ENCODE results near the gene DYNC1H1.

Gene DYNC1H1

GRCh38 chr14:101964297-101965180 lies at the start of gene DYNC1H1:
DYNC1H1 (plus strand) TSS chr14:101964573; CDS start chr14:101964692, 119 bp downstream.
- TF ChIP-seq CTCF (conservative IDR thresholded peaks at IDR 0.05; ENCODE audit: control insufficient read depth, insufficient read depth, low read depth, low read length), result no peak
- peak; percentile 96 for DNase-seq (ENCODE audit: low read depth)
- H3K4me3 ChIP-seq (ENCODE audit: control insufficient read depth, low read depth, low read length), result peak within 1 kb of the TSS; percentile 95

- no peak overlapping the region for H3K4me3 ChIP-seq (ENCODE audit: control insufficient read depth, low read depth, low read length)
- no peak for DNase-seq (ENCODE audit: low read depth)
- no peak for TF ChIP-seq CTCF (conservative IDR thresholded peaks at IDR 0.05; ENCODE audit: control insufficient read depth, insufficient read depth, low read depth, low read length)
Measured at GRCh38 chr14:101915871-101916815, 48.2 kb upstream of the DYNC1H1 start.

- TF ChIP-seq CTCF (conservative IDR thresholded peaks at IDR 0.05; ENCODE audit: control insufficient read depth, insufficient read depth, low read depth, low read length), result no peak
- DNase-seq (ENCODE audit: low read depth), result peak; percentile 70
- H3K4me3 ChIP-seq (ENCODE audit: control insufficient read depth, low read depth, low read length), result no peak overlapping the region
Measured at GRCh38 chr14:101916816-101917412, 47.5 kb upstream of the DYNC1H1 start.

- DNase-seq (ENCODE audit: low read depth), result no peak
- no peak overlapping the region for H3K4me3 ChIP-seq (ENCODE audit: control insufficient read depth, low read depth, low read length)
- TF ChIP-seq CTCF (conservative IDR thresholded peaks at IDR 0.05; ENCODE audit: control insufficient read depth, insufficient read depth, low read depth, low read length), result no peak
Measured at GRCh38 chr14:101917413-101918017, 46.9 kb upstream of the DYNC1H1 start.

- no peak overlapping the region for H3K4me3 ChIP-seq (ENCODE audit: control insufficient read depth, low read depth, low read length)
- TF ChIP-seq CTCF (conservative IDR thresholded peaks at IDR 0.05; ENCODE audit: control insufficient read depth, insufficient read depth, low read depth, low read length), result no peak
- no peak for DNase-seq (ENCODE audit: low read depth)
Measured at GRCh38 chr14:101918065-101918989, 46.0 kb upstream of the DYNC1H1 start.

Measured in fibroblast of mammary gland (primary cell).